HG03097 (cell line): Measurements from ENCODE around the gene RTP5.

ENCODE experiments used
- ATAC-seq: cut with Tn5 transposase; IDR thresholded peaks from one replicate; pipeline ENCODE4 v1.9.1; 2021; ENCODE audit not compliant: unreplicated experiment, low FRiP score

RTP5 gene

DNA sequence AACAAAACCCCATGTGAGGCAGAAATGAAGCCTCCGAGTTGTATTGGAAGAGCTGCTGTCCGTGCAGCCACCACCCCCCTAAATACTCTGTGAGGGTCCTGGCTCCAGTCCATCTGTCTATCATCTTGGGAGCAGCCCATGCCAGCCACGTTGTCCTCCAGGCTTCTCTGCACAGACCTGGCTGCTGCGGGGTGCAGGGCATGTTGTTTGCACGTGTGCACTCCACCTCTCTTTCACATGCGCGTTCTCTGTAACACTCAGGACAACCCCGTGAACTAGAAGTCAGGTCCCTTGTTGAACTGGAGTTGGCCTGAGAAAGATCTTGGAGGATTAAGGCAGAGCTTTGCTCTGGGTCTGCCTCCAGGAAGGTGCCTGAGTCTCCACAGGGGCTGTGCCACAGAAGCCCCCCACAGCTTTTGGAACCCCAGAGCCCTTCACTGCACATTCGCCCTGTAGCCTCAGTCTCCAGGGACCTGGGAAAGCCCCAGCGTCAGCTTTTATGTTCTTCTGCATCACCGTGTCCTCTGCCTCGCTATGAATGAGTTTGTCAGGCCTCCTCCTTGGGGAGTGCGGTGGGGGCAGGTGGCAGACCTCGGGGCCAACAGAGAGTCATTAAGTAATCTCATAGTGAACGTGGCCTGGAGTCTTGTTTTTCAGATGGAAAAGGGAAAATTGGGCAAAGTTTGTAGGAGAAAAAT, 16.6 kb downstream of the RTP5 start:
- no peak for ATAC-seq

DNA sequence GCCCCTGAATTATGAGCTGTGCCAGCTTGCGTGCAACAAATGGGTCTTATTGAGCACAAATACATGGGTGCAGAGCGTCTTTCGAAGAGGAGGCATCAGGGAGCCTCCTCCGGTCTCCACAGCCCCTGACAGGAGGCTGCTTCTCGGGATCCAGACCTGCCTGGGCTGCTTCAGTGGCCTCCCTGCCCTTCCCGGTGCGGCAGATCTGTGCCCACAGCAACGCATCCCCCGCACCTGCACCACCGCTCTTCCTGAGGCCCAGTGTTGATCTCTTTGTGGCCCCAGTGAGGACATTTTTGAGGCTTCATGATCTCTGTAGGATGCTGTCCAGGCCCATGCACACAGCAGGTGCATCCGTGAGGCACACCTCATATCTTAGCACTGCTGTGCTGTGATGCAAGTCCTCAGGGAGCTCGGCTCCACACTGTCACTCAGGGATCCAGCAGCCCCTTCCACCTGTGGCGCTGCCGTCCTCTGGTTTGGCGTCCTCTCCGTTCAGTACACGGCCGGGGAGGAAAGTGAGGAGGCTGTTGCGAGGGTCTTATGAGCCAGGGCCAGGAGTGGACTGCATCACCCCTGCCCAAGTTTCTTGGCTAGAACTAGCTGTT, 17.4 kb downstream of the RTP5 start:
- ATAC-seq, result no peak

- no peak for ATAC-seq
Measured at GRCh38 chr2:241887806-241888522, 18.4 kb downstream of the RTP5 start.

- no peak for ATAC-seq
Measured at GRCh38 chr2:241888641-241889040, 19.1 kb downstream of the RTP5 start.

- no peak for ATAC-seq
Measured at GRCh38 chr2:241890524-241891235, 21.2 kb downstream of the RTP5 start.

GRCh38 chr2:241891315-241891987, 21.9 kb downstream of the RTP5 start:
- no peak for ATAC-seq

DNA sequence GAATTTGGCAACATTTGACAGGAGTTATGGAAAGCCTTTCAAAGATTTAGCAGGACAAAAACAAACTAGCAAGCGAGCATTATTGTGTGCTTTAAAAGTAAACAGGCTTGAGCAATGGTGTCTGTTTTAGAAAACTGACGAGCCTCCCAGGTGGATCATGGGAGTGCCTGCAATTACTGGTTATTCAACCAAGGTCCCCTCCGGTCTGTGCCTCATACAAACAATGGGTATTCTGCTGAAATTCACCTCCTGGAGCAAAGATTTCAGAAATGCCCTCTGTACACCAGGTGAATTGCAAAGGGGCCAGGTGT, 22.4 kb downstream of the RTP5 start:
- no peak for ATAC-seq

- no peak for ATAC-seq
Measured at GRCh38 chr2:241892299-241893137, 23.0 kb downstream of the RTP5 start.

- ATAC-seq, result no peak
Measured at GRCh38 chr2:241893265-241893664, 23.7 kb downstream of the RTP5 start.

DNA sequence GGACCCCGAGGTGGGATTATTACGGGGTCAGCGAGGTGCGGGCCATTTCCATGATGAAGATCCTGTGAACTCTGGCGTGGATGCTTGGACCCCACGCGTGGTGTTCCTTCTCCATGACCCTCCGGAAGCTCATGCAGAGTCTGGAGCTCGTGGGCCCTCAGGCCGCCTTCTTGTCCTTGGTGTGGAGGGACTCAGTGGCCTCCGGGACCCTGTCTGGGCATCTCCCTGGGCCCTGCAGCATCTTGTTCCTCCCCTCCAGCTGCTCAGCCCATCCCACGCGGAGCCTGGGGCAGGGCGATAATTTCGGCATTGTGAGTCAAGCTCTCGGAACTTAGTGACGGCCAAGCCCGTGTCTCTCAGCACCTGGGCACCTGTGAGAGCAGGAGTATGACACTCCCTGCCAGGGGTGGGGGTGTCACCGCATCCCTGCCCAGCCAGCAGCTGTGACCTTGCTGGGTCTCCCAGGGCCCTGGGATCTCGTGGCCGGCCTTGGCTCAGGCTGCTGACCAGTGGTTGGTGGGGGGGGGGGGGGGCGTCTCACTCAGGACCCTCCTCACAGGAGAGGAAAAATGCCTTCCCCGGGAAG, 24.6 kb downstream of the RTP5 start:
- no peak for ATAC-seq

- no peak for ATAC-seq
Measured at GRCh38 chr2:241894681-241895426, 25.3 kb downstream of the RTP5 start.

GRCh38 chr2:241895427-241895711, 25.8 kb downstream of the RTP5 start:
- no peak for ATAC-seq

DNA sequence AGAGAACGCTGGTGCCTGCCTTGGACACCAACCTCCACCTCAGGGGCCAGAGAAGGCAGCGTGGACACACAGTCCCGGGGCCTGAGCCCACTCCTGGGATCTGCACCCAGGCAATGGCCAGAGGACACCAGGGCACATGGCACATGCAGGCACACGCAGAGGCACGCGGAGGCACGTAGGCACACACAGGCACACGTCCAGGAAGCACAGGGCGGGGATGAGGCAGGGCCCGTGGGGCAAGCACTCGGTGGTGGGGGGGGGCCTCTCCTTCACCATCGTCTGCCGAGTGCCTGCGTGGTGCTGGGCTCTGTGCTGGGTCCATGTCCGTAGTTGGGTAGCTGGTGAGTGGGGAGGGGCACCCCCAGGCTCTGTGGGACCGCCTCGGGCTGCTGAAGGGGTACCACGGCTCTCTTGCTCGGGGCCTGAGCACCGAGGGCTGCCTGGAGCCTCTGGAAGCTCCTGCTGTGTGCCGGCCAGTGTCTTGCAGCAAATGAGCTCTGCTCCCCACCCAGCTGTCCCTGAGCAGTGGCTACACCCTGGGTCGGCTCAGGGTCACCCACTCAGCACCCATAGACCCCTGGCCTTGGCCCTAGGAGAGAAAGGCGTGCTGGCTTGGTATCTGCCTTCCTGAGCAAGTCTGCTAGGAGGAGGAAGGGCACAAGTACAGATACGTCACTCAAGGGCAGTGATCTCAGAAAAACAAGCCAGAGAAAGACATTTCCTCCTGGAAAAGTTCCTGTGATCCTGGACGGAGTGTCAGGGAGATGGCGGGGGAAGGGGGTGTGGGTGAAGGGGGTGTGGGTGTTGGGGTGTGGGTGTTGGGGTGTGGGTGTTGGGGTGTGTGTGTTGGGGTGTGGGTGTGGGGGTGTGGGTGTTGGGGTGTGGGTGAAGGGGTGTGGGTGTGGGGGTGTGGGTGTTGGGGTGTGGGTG, 26.4 kb downstream of the RTP5 start:
- ATAC-seq, result no peak

- no peak for ATAC-seq
Measured at GRCh38 chr2:241896746-241897201, 27.2 kb downstream of the RTP5 start.

- no peak for ATAC-seq
Measured at GRCh38 chr2:241897231-241897916, 27.8 kb downstream of the RTP5 start.

- no peak for ATAC-seq
Measured at GRCh38 chr2:241898463-241899270, 29.1 kb downstream of the RTP5 start.
